Prostate gland (tissue), 2 donors: ENCODE data around the gene RNASE1. TPM values are rescaled to one million over a fixed set of nuclear protein-coding genes. Genes with fewer than 3 reads are reported as not detected.
"Not testable (repeated sequence)": the region's sequence is repeated elsewhere in the genome, so short reads cannot be mapped to it uniquely, and the experiment has no call there.

ENCODE experiments used
- DNase-seq: peaks from one replicate; pipeline ENCODE4 v3.0.0-alpha.2; 2019; ENCODE audit warnings: low spot score
- H3K27ac ChIP-seq, 2 donors: fragments of 200-600 bp; sonication (generic); 2 replicates each; pipeline ENCODE4 v1.5.1; 2017 to 2019
- H3K27me3 ChIP-seq: fragments of 200-600 bp; sonication (generic); replicated peaks from 2 replicates; pipeline ENCODE4 v1.5.1; 2019; ENCODE audit not compliant: insufficient read depth
- H3K36me3 ChIP-seq, 2 donors: fragments of 200-600 bp; sonication (generic); 1 replicate in 1 of 2; 2 replicates in 1 of 2; pipeline versions ENCODE4 v1.5.1 to v1.8.1; 2017 to 2019
- H3K4me1 ChIP-seq: fragments of 200-600 bp; sonication (generic); replicated peaks from 2 replicates; pipeline ENCODE4 v1.5.1; 2019
- H3K4me3 ChIP-seq, 2 donors: fragments of 200-600 bp; sonication (generic); 2 replicates each; pipeline ENCODE4 v1.5.1; 2017 to 2019
- H3K9me3 ChIP-seq: fragments of 200-600 bp; sonication (generic); 2 replicates; pipeline ENCODE4 v1.5.1; 2017
- CTCF ChIP-seq, 4 experiments: fragments of 200-600 bp in 2 of 4; fragments of 450-650 bp in 2 of 4; sonication (generic) in 2 of 4; IDR thresholded peaks; 1 replicate in 3 of 4; 2 replicates in 1 of 4; pipeline ENCODE4 v1.5.1; 2016 to 2019; ENCODE audit warnings: antibody characterized with exemption in 4 of 4, mild to moderate bottlenecking in 2 of 4, moderate library complexity in 2 of 4
- POLR2A ChIP-seq: fragments of 450-650 bp; IDR thresholded peaks from one replicate; pipeline ENCODE4 v1.6.1; 2016; ENCODE audit warnings: antibody characterized with exemption, mild to moderate bottlenecking
- POLR2AphosphoS5 ChIP-seq: sonication (generic); formaldehyde crosslinking; IDR thresholded peaks from one replicate; pipeline ENCODE4 v1.6.1; 2017; ENCODE audit warnings: antibody characterized with exemption
- WGBS: methylation state at CpG from one replicate; pipeline ENCODE4 v1.1.5; 2018; 5-methylcytosine and 5-hydroxymethylcytosine counted together
- intact Hi-C: fragments of 100-400 bp; cut with DNase I; formaldehyde crosslinking; loops from one replicate; pipeline ENCODE4 v1.14.2; 2022
- total RNA-seq, 2 donors: library from RNA; depleted of rRNA; stranded (reverse); fragments of >200 nt; gene quantifications; one replicate each; pipeline ENCODE4 v1.1.0, GENCODE V29; 2016

RNASE1 gene
- total RNA-seq, 2 donors from 2014 or later, result 30.1 to 3,158 TPM

GRCh38 chr14:20827326-20827725, 24.7 kb upstream of the RNASE1 start:
- no peak overlapping the region for H3K4me3 ChIP-seq
- no peaks in the 10 kb centered on the region for H3K27me3 ChIP-seq
- no peak overlapping the region for H3K27ac ChIP-seq
- H3K9me3 ChIP-seq, result no peaks in the 10 kb centered on the region
- no peak for DNase-seq
- 61% methylated on average over 3 of the region's 3 CpGs for WGBS
- no peaks in the 10 kb centered on the region for H3K4me1 ChIP-seq
- intact Hi-C loops, result no loop called here
- H3K36me3 ChIP-seq, result no peaks in the 10 kb centered on the region
- TF ChIP-seq POLR2AphosphoS5 (no peak), POLR2A (no peak), CTCF (IDR thresholded peaks at IDR 0.05) (no peak)

GRCh38 chr14:20826666-20827065, 24.0 kb upstream of the RNASE1 start:
- 52% methylated on average over 1 of the region's 1 CpG for WGBS
- H3K9me3 ChIP-seq, H3K4me3 ChIP-seq, H3K27me3 ChIP-seq, H3K27ac ChIP-seq, DNase-seq, intact Hi-C loops, H3K4me1 ChIP-seq, H3K36me3 ChIP-seq: not testable (repeated sequence)

GRCh38 chr14:20823859-20824258, 21.2 kb upstream of the RNASE1 start:
- DNase-seq, result no peak
- H3K4me1 ChIP-seq, result no peaks in the 10 kb centered on the region
- H3K27ac ChIP-seq, result no peak overlapping the region
- H3K9me3 ChIP-seq, result no peaks in the 10 kb centered on the region
- H3K4me3 ChIP-seq, result no peak overlapping the region
- no peak for TF ChIP-seq CTCF (IDR thresholded peaks at IDR 0.05)
- TF ChIP-seq POLR2AphosphoS5, result no peak
- no peak for TF ChIP-seq POLR2A
- H3K36me3 ChIP-seq, result no peaks in the 10 kb centered on the region
- intact Hi-C loops, result no loop called here
- H3K27me3 ChIP-seq, result no peaks in the 10 kb centered on the region
- 79% methylated on average over 8 of the region's 8 CpGs for WGBS

GRCh38 chr14:20821521-20822108, 19.0 kb upstream of the RNASE1 start:
- H3K36me3 ChIP-seq, H3K4me3 ChIP-seq, H3K27me3 ChIP-seq, H3K9me3 ChIP-seq, DNase-seq, H3K4me1 ChIP-seq, H3K27ac ChIP-seq, intact Hi-C loops: not testable (repeated sequence)
- 51% methylated on average over 3 of the region's 3 CpGs for WGBS

- DNase-seq, result no peak
- Histone ChIP-seq H3K27me3 (no peaks in the 10 kb centered on the region), H3K36me3 (no peaks in the 10 kb centered on the region), H3K4me1 (no peaks in the 10 kb centered on the region), H3K27ac (no peak overlapping the region), H3K4me3 (no peak overlapping the region), H3K9me3 (no peaks in the 10 kb centered on the region)
- TF ChIP-seq POLR2A (no peak), POLR2AphosphoS5 (no peak), CTCF (IDR thresholded peaks at IDR 0.05) (no peak)
- intact Hi-C loops, result no loop called here
- 74% methylated on average over 14 of the region's 14 CpGs for WGBS
These were observed 17.6 kb upstream of the RNASE1 start for GRCh38 chr14:20820063-20820904.

- whole genome bisulfite sequencing, result 88% methylated on average over 7 of the region's 7 CpGs
- intact Hi-C loops, result no loop called here
- no peaks in the 10 kb centered on the region for H3K27me3 ChIP-seq
- no peak overlapping the region for H3K4me3 ChIP-seq
- no peak for TF ChIP-seq POLR2A
- TF ChIP-seq POLR2AphosphoS5, result no peak
- peak in 1 of 4 experiments; percentile 27 for TF ChIP-seq CTCF (IDR thresholded peaks at IDR 0.05)
- no peaks in the 10 kb centered on the region for H3K4me1 ChIP-seq
- no peak overlapping the region for H3K27ac ChIP-seq
- no peaks in the 10 kb centered on the region for H3K9me3 ChIP-seq
- no peak for DNase-seq
- no peaks in the 10 kb centered on the region for H3K36me3 ChIP-seq
These were observed 16.2 kb upstream of the RNASE1 start for GRCh38 chr14:20818861-20819260.

- H3K36me3 ChIP-seq, H3K4me3 ChIP-seq, H3K9me3 ChIP-seq, DNase-seq, H3K4me1 ChIP-seq, intact Hi-C loops, H3K27me3 ChIP-seq, H3K27ac ChIP-seq: not testable (repeated sequence)
- WGBS, result 71% methylated on average over 3 of the region's 3 CpGs
These were observed 13.3 kb upstream of the RNASE1 start for GRCh38 chr14:20815946-20816345.
